NCI-H2227 treated with DMSO at 0.1 percent for 48 hours (cell line): ENCODE results near the gene CLDN7.

Source experiments
- DNase-seq: peaks from one replicate; lab custom pipeline; 2025; lab: John Stamatoyannopoulos, UW

Gene CLDN7, protein sequence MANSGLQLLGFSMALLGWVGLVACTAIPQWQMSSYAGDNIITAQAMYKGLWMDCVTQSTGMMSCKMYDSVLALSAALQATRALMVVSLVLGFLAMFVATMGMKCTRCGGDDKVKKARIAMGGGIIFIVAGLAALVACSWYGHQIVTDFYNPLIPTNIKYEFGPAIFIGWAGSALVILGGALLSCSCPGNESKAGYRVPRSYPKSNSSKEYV

DNA sequence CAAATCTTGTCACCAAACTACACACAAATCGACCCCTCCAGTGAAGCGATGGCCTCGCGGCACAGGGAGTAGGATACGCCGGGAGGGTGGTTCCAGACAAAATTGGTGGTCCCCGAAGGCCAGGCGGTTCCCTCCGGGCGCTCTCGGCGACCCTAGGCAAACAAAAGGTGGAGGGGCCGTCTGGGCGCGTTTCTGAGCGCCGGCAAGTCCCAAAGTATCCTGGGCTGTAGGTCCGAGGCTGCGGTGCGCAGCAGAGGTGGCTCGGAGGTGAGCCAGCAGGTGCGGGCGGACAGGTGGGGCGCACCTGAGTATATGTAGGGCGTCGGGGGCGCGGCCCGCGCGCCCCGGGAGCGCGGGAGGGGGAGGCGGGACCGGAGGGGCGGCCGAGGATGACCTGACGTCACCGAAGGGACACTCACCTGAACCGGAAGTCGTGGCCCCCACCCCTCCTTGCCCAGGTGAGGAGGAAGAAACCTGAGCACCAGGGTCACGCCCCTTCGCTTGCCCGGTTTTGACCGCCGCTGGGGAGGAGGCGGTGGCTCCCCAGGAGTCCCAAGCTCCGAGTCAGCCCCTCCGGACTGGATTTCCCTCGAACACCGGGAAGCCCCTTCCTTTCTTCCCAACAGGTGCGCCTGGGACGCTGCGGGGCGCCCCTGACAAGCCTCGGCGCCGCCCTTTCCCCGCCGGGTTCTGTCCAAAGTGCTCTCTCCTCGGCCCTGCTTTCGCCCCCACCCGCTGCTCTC, at the start of gene CLDN7:
TSS of gene CLDN7 (minus strand) at position 287 of the 743 bp plus-strand sequence. CDS start 435 bp downstream, outside the sequence.
- DNase-seq: no peak

DNA sequence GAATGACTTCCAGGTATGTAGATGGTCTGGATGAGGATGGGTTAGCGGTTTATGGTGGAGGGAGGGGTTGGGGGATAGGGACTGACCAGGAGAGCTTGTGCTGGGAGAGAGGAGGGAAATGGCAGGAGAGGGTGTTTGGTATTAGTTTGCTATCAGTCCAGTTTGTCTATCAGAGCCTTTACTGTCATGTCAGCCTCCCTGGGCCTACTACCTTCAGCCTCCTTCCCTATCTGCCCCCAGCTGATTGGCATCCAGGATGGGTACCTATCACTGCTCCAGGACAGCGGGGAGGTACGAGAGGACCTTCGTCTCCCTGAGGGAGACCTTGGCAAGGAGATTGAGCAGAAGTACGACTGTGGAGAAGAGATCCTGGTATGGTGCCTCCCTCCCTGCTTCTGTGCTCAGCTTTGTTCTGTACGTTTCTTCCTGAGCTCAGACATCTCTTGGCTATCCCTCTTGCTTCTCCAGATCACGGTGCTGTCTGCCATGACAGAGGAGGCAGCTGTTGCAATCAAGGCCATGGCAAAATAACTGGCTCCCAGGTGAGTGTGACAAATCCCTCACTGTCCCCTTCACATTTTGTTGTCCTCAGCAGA, 48.9 kb upstream of the CLDN7 start:
- DNase-seq: no peak

DNA sequence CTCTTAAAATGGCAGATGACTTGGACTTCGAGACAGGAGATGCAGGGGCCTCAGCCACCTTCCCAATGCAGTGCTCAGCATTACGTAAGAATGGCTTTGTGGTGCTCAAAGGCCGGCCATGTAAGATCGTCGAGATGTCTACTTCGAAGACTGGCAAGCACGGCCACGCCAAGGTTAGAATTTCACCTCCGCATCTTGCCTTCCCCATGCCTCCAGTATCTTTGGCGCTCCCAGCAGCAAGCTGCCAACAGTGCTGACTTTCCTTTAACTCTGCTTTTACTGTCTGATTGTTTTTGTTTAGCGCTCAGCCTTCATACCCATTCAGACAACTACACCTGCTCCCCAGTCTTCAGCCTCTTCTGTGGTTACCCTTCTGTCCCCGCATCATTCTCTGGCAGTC, 47.4 kb upstream of the CLDN7 start:
- no peak for DNase-seq

DNA sequence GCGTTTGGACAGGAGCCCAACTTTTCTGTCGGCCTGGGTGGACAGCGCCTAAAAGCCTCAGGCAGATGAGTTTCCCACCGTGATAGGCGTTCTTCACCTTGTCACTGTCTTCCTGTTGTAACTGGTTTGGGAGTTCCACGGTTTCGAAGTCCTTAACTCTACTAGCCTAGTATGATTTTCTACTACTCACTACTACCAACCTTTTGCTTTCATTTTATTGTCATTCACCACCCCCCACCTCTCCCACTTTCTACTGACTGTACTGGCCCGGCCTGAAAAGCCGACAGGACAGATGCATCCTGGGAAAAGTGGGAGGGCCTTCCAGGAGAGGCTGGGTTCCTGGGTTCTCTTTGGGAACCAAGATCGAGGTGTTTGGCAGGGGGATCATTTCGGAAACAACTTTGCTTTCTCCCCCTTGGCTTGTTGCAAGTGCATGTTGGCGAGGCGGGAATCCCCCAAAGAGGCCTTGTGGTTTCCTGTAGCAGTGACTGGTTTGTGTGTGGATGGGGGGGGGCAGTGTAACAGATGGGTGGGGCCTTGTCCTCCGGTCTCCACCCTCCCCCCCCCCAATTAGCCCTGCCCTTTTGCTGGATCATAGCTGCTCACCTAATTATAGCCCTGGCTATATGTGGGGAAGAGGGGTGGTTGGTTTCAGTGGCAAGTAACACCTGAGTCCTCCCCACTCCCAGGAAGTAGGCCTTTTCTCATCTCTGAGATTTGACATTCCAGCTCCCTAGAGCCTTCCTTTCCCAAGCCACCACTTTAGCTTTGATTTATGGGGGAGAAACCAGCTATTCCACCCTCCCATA, 46.6 kb upstream of the CLDN7 start:
- peak; percentile 75 for DNase-seq

DNA sequence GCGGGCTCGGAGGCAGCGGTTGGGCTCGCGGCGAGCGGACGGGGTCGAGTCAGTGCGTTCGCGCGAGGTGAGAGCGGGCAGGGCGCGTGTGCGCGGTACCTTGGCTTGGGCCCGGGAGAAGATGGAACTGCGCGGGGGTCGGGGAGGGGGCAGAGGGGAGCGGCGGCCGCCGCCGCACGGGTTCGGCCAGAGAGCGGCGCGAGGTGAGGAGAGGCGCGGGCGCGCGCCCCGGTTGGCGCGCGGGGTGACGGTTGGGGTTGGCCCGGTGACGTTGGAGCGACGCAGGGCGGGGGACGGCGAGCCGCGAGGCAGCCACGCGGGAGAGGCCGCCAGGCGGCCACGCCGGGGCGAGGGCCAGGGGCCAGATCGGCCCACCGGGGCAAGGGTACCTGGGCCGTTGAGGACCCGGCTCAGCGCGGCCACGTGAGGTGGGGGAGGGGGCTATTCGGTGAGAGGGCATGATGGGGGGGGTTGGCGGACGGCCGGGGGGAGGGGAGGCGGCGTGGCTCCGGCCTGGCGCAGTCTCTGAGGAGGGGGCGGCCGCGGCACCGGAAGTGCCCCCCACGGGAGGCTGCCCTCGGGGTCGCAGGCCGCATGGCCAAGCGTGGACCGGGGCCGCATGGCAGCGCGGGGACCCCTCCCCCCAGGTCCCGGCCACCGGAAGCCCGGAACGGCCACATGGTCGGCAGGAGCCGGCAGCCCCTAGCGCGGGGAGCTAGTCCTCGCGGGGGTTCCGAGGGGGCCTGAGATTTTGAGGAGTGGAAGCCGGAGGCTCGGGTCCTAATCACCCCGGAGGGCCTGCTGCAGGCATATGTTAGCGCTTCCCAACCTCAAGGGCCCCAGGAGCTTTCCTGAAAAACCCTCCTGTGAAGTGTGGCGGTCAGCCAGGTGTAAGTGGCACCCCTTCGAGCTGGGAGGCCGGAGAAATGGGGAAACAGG, 45.7 kb upstream of the CLDN7 start:
- no peak for DNase-seq

DNA sequence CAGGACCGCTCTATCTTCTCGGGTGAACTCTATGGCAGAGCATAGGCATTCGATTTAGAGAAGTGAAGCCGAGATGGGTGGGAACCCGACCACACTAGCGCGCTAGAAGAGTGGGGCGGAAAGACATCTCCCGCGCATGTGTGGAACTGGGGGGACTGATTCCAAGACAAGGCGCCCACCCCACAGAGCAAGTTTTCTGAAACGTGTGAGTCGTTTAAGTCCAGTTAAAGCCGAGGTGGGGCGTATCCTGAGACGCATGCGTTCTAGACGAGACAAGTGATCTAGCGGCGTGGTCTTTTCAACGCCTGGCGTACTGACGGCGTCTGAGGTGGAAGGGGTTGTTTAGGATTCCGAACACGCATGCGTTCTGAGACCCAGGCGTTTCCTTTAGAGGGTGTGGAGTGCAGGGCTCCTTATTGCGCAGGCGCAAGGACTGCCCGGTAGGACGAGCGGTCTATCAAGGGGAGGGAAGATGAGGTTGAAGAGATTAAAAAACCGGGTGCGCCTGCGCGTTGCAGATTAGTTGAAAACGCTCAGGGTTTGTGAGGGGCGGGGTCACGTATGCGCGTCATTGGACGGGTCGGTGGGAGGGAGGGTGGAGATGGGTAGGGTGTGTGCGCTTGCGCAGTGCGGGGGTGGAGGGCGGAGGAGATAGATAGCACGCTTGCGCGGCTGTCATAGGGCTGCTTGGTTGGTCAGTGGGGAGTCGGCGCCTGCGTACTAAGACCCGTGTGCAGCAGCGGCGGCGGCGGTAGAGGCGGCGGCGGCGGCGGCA, 44.8 kb upstream of the CLDN7 start, which contains the start of gene EIF5A:
TSS of gene EIF5A (plus strand) at position 718 of the 775 bp plus-strand sequence. CDS start 2,008 bp downstream, outside the sequence.
- DNase-seq: peak; percentile 99

DNA sequence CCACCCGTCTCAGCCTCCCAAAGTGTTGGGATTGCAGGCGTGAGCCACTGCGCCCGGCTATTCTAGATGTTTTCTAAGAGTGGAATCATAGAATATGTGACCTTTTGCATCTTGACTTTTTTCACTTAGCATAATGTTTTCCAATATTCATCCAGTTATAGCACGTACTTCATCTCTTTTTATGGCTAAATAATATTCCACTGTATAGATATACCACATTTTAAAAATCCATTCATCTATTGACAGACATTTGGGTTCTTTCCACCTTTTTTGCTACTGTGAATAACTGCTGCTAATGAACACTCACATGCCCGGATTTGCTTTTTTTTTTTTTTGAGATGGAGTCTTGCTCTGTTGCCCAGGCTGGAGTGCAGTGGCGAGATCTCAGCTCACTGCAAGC, 41.9 kb upstream of the CLDN7 start:
- DNase-seq: no peak

DNA sequence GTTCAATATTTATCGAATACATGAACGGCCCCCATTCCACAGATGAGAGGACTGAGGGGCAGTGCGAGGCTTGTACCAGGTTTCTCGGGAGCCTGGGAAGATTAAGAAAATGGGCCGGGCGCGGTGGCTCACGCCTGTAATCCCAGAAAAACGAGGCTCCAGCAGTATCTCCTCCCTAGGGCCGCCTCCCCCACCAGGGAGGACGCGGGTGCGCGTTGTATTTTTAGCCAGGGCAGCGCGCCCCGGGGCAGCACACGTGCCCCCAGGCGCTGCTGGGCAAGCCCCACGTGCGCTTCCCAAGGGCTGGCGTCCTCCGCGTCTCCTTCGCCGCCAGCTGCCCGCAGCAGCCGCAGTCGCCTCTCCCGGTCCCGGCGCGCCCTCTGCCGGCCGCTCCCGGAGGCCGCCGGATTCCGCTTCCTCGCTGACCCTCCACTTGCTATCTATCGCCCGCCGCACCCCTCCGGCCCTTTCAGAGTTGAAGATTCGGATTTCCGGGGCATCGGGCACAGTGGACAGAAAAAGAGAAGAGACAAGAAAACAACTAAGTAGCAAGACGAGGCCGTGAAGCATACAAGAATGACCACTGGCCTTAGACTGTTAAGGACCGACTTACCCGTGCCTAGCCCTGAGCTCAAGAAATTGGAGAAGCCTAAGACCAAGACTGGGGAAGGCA, 34.0 kb upstream of the CLDN7 start:
- peak; percentile 49 for DNase-seq

DNA sequence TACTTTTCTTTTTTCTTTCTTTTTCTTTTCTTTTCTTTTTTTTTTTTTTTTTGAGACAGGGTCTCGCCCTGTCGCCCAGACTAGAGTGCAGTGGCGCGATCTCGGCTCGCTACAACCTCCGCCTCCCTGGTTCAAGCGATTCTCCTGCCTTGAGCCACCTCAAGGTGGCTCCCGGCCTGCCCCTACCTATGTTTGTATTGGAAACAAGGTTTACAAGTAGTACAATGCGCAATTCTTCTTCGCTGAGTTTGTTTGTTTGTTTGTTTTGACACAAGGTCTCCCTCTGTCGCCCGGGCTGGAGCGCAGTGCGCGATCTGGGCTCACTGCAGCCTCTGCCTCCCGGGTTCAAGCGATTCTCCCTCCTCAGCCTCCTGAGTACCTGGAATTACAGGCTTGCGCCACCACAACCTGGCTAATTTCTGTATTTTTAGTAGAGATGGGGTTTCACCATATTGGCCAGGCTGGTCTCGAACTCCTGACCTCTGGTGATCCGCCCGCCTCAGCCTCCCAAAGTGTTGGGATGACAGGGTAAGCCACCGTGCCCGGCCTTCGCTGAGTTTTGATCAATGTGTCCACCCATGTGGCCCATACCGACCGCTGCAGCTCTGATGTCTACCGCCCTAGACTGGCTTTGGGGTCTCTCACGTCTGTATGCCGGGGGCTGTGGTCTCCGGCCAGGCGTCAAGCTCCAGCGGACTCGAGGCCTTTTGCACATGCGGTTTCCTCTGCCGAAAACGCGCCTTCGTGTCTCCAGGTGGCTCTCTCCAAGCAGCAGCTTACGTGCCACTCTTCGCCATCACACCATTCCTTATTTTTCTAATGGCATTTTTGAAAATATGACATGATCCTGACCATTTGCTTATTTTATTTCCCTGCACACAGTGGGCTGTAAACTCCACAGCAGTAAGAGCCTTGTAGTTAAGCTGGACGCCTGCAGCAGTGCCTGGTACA, 33.2 kb upstream of the CLDN7 start:
- DNase-seq: no peak

DNA sequence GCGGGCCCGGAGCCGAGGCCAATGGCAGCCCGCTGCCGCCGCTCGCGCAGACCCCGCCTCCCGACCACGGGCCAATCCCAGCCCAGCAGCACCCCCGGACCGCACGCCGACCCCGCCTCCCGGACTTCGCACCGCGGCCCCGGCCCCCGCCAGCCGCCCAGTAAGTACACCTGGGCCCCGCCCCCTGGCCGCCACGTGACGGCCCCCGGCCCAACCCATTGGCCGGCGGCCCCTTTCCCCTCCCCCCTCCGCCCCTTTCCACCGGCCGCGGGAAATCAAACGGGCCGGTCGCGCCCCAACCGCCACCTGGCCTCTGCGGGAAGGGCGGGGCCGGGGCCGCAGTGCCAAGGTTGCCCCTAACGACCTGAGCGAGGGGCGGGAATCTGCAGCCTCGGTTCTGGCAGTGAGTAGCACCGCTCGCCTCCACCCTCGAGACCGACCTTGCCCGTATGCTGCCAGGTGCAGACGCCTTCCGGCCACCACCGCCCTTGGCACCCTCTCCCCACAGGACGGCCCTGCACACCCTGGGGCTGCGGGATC, 32.4 kb upstream of the CLDN7 start, which contains the start of gene YBX2:
TSS of gene YBX2 (minus strand) at position 26 of the 540 bp plus-strand sequence. CDS start 139 bp downstream, outside the sequence.
- peak; percentile 92 for DNase-seq

DNA sequence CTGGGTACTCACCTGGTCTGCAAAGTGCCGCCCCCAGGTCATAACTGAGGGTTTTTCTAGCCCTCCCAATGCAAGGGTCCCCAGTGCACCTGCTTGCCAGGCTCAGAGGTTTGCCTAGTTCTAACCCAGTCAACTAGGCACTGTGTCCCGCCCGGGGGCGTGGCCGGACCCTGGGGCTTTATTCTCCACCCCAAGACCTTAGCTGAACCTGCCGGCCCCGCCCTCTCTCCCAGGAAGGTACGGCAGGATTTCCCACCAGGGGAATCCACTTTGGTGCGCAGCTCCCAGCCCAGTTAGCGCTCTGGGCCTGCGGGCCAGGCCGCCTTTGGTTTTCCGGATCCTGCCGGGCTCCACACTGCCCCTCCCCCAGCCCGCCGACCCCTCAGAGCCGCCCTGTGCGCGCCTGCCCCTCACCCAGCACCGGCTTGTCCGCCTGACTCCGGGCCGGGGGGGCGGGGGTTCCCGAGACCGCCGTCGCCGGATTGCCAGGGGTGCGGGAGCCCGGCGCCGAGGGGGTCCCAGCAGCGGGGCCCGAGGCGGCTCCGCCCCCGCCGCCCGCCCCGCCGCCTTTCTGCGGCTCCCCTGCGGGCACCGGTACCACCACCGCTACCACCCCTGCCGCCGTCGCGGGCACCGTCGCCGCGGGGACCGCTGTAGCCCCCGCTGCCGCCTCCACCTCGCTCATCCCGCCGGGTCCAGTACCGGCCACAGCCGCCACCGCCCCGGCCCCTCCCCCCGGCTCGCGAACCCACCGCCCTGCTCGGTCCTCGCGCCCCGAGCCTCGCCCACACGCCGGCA, 31.7 kb upstream of the CLDN7 start:
- no peak for DNase-seq

DNA sequence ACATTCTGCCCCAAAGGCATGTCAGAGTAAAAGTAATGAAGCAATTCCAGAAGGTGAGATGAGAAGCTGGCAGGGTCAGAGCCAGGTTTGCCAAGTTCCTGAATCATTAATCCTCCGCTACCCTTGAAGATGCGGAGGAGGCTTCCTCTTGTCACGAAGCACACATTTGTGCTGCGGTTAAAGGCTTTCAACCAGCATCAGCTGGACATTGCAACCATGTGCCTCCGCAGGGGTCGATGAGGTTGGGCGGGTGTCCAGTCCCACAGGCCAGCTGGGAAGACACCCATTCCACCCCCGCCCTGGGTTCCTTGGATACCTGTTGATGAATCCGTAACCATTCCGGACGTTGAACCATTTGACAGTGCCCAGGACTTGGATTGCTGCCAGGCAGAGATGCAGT, 30.9 kb upstream of the CLDN7 start:
- no peak for DNase-seq

DNA sequence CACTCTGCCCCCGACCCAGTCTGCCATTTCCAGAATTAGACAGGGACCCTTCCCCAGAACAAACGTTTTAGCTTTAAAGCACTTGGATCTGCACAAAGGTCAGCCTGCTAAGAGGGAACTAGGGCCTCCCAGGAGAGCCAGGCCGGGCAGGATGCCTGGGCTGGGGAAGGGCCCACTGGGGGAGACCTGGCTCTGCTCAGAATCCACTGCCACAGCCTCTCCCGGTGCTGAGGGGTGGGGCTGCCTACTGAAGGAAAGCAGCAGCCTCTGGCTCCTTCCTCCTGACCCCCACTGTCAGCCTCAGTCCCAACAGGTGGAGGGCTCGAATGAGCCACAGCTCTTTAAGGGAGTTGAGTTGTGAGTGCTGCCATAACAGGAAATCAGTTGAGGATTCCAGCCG, 30.5 kb upstream of the CLDN7 start:
- DNase-seq: no peak

DNA sequence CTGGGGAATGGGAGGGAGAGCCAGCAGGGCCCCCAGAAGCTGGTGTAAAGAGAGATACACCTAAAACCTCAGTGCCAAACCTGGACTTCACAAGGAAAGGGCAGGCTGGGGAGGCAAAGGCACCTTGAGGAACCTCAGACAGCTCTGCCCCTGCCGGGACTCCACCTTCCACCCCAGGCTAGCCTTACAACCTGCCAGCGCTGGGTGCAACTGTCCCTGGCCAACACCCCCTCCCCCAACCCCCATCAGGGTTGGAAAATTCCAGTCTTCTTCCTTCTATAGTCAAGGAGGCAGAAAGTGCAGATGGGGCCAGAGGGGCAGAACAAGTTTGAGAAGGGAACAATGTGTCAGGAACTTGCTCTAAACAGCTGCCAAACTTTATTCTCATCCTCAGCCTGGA, 29.9 kb upstream of the CLDN7 start:
- no peak for DNase-seq

DNA sequence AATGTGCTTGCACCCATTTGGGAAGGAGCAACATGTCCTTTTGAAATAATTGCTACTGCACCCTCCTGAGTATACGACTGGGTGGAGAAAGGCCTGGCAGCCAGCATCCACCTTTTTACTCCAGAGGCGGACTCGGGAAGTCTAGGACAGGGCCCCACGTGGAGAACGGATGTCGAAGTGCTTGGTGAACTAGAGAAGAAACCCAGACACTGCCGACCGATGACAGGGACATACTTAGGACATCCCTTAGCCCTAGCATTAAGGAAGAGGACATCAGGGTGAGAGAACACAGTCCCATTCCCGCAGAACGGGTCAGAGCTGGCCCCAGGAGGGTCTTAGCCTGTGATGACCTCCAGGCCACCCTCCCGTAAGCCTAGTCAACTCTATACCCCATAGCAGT, 28.4 kb upstream of the CLDN7 start:
- no peak for DNase-seq

DNA sequence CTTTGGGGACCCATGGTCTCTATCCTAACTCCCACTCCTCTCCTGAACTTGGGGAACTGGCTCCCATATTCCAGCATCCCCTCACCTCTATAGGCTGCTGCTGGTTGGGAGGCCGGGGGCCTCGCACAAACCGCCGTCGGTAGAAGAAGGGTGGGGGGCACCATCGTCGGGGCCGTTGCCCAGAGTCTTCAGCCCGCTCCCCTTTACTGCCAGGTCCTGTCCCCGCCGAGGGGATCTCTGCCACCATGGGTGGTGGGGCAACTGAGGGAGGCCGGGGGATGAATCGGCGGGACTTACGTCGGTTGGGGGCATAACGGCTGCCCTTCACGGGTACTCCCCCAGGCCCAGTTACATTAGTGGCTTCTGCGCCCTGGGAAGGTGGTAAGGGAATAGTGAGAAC, 27.9 kb upstream of the CLDN7 start:
- no peak for DNase-seq

DNA sequence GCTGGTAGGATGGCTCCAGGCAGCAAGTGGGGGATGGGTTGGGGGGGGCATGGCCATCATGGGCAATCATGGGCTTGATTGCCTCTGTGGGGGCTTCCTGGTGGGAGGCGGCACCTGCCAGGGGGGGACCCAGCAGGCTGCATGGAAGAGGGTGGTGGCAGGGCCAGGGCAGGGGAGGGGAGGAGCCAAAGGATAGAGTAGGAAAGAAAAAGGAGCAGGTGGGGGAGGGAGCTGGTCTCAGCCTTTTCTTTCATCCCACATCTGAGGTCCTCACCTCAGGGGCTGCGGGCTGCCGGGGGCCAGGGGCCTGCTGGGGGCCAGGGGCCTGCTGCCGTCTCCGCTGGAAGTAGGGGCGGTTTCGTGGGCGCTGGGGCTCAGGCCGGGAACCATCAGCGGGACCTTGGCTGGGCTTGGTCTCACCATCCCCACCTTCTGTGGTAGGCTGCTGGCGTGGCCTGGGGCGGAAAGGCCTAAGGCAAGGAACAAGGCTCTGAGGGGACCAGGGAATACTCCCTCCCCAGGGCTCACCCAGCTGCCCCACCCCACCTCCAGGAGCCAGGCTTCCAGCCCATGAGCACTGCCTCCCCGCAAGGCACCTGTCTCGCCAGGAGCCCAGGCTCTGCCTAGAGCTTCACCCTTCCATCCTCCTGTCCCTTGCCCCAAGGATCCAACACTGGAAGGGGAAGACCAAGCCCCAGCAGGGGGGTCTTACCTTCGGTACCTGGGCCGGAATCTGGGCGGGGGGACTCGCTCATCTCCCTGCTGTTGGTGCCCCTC, 27.2 kb upstream of the CLDN7 start:
- no peak for DNase-seq
